Left ventricle myocardium inferior (tissue), 1 donor: ENCODE data around the gene MAP3K5. TPM values are rescaled to one million over a fixed set of nuclear protein-coding genes. Genes with fewer than 3 reads are reported as not detected.
"Not testable (repeated sequence)": the region's sequence is repeated elsewhere in the genome, so short reads cannot be mapped to it uniquely, and the experiment has no call there.

Source experiments
- DNase-seq: peaks from one replicate; pipeline ENCODE4 v3.0.0-alpha.2; 2020
- H3K27ac ChIP-seq: fragments of 200-600 bp; replicated peaks from 2 replicates; pipeline ENCODE4 v1.8.0; 2021
- H3K27me3 ChIP-seq: fragments of 200-600 bp; 2 replicates; pipeline ENCODE4 v1.8.0; 2021; ENCODE audit warnings: low read depth
- H3K36me3 ChIP-seq: fragments of 200-600 bp; 2 replicates; pipeline ENCODE4 v1.8.0; 2021
- H3K4me1 ChIP-seq: fragments of 200-600 bp; 2 replicates; pipeline ENCODE4 v1.8.0; 2021
- H3K4me3 ChIP-seq: fragments of 200-600 bp; 2 replicates; pipeline ENCODE4 v1.8.0; 2021; ENCODE audit warnings: mild to moderate bottlenecking, moderate library complexity
- H3K9me3 ChIP-seq: fragments of 200-600 bp; replicated peaks from 2 replicates; pipeline ENCODE4 v1.8.0; 2021
- CTCF ChIP-seq: fragments of 200-600 bp; IDR thresholded peaks from 2 replicates; pipeline ENCODE4 v1.8.0; 2021; ENCODE audit warnings: antibody characterized with exemption, mild to moderate bottlenecking, borderline replicate concordance
- intact Hi-C: fragments of 100-400 bp; cut with micrococcal nuclease; formaldehyde crosslinking; loops from one replicate; pipeline ENCODE4 v1.11.0; 2022
- total RNA-seq: library from RNA; stranded (reverse); fragmentation: NEBNext Ultra II Directional; extraction: Animal tissue kit (Norgen Biotek cat#: 25700); gene quantifications from one replicate; pipeline ENCODE4 v1.2.1, GENCODE V29; 2021
- donor health status: DM: no; HTN: yes; CAD: no; lungs with severe emphysema.

The MAP3K5 gene
- total RNA-seq, 1 donor from 2014 or later: 44.1 TPM

- no peak overlapping the region for H3K4me3 ChIP-seq
Observed at GRCh38 chr6:136718476-136718875, 73.8 kb downstream of the MAP3K5 start.

GRCh38 chr6:136717716-136717990, 74.6 kb downstream of the MAP3K5 start:
- intact Hi-C loops: no loop called here
- H3K27ac ChIP-seq: peak overlapping the region; percentile 79

More at GRCh38 chr6:136718476-136718875, 73.8 kb downstream of the MAP3K5 start:
- peak overlapping the region; percentile 79 for H3K27ac ChIP-seq
- no peaks in the 10 kb centered on the region for H3K27me3 ChIP-seq
- intact Hi-C loops: no loop called here
- no peak for DNase-seq
- no peak for TF ChIP-seq CTCF
- H3K9me3 ChIP-seq: peaks cover 10% of the 10 kb centered on the region
- no peaks in the 10 kb centered on the region for H3K36me3 ChIP-seq
- H3K4me1 ChIP-seq: peaks cover 35% of the 10 kb centered on the region

GRCh38 chr6:136716917-136717715, 75.2 kb downstream of the MAP3K5 start:
- Histone ChIP-seq H3K36me3 (no peaks in the 10 kb centered on the region), H3K4me1 (peaks cover 46% of the 10 kb centered on the region), H3K4me3 (peak overlapping the region; percentile 44), H3K27ac (peak overlapping the region; percentile 79), H3K27me3 (no peaks in the 10 kb centered on the region), H3K9me3 (peaks cover 10% of the 10 kb centered on the region)
- no peak for TF ChIP-seq CTCF
- intact Hi-C loops: no loop called here
- no peak for DNase-seq

More at GRCh38 chr6:136717716-136717990, 74.6 kb downstream of the MAP3K5 start:
- Histone ChIP-seq H3K36me3 (no peaks in the 10 kb centered on the region), H3K9me3 (peaks cover 10% of the 10 kb centered on the region), H3K27me3 (no peaks in the 10 kb centered on the region), H3K4me1 (peaks cover 42% of the 10 kb centered on the region), H3K4me3 (peak overlapping the region; percentile 44)
- no peak for TF ChIP-seq CTCF
- no peak for DNase-seq

- peaks cover 50% of the 10 kb centered on the region for H3K4me1 ChIP-seq
- H3K4me3 ChIP-seq, H3K27me3 ChIP-seq, H3K36me3 ChIP-seq, H3K27ac ChIP-seq, H3K9me3 ChIP-seq, DNase-seq, intact Hi-C loops: not testable (repeated sequence)
Observed at GRCh38 chr6:136712642-136713041, 79.6 kb downstream of the MAP3K5 start.

- Histone ChIP-seq H3K4me1 (peaks cover 47% of the 10 kb centered on the region), H3K27ac (peak overlapping the region; percentile 71), H3K27me3 (no peaks in the 10 kb centered on the region), H3K4me3 (peak overlapping the region; percentile 32), H3K9me3 (no peaks in the 10 kb centered on the region), H3K36me3 (no peaks in the 10 kb centered on the region)
- intact Hi-C loops: no loop called here
- TF ChIP-seq CTCF: no peak
- no peak for DNase-seq
Observed at GRCh38 chr6:136711644-136712043, 80.6 kb downstream of the MAP3K5 start.

GRCh38 chr6:136710877-136711552, 81.3 kb downstream of the MAP3K5 start:
- Histone ChIP-seq H3K4me3 (peak overlapping the region; percentile 32), H3K4me1 (peaks cover 41% of the 10 kb centered on the region), H3K9me3 (no peaks in the 10 kb centered on the region), H3K27me3 (no peaks in the 10 kb centered on the region), H3K27ac (peak overlapping the region; percentile 71), H3K36me3 (no peaks in the 10 kb centered on the region)
- intact Hi-C loops: no loop called here
- TF ChIP-seq CTCF: no peak
- no peak for DNase-seq
